Measurements from ENCODE around the gene SLC25A33.

DNA sequence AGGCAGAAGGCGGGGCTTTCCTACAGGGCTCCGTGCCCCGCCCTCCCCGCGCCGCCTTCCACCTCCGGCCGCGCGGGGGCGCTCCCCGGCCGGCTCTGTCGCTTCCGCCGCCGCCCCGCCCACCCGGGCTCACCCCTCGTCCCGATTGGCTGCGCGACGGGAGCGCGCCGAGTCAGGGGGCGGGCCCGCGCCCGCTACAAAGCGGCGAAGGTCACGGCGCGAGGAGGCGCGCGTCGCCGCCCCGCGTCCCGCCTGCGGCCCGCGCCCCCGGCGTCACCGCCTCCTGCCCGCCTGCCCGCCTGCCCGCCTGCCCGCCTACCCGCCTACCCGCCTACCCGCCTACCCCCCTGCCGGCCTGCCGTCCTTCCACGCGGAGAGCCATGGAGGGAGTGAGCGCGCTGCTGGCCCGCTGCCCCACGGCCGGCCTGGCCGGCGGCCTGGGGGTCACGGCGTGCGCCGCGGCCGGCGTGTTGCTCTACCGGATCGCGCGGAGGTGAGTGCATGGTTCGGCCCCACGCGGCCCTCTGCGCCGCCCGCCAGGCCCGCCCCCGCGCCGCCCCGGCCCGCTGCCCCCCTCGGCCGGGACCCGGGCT is 49.4 kb downstream of the SLC25A33 start, which contains the start of gene TMEM201:
- TF ChIP-seq, protein P1, sequence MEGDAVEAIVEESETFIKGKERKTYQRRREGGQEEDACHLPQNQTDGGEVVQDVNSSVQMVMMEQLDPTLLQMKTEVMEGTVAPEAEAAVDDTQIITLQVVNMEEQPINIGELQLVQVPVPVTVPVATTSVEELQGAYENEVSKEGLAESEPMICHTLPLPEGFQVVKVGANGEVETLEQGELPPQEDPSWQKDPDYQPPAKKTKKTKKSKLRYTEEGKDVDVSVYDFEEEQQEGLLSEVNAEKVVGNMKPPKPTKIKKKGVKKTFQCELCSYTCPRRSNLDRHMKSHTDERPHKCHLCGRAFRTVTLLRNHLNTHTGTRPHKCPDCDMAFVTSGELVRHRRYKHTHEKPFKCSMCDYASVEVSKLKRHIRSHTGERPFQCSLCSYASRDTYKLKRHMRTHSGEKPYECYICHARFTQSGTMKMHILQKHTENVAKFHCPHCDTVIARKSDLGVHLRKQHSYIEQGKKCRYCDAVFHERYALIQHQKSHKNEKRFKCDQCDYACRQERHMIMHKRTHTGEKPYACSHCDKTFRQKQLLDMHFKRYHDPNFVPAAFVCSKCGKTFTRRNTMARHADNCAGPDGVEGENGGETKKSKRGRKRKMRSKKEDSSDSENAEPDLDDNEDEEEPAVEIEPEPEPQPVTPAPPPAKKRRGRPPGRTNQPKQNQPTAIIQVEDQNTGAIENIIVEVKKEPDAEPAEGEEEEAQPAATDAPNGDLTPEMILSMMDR (IDR thresholded peaks at IDR 0.05; ENCODE audit: borderline replicate concordance, extremely low read depth, low read length, poor library complexity, severe bottlenecking) = peak; percentile 80
- TF ChIP-seq EZH2 (IDR thresholded peaks at IDR 0.05; ENCODE audit: borderline replicate concordance, low read depth, low read length, severe bottlenecking) = no peak

Measured in DND-41 (cell line).